Endothelial cell of umbilical vein (primary cell): ENCODE data around the gene FCER2. TPM values are rescaled to one million over a fixed set of nuclear protein-coding genes. Genes with fewer than 3 reads are reported as not detected.

Source experiments
- BruUV-seq: library from RNA; stranded (reverse); fragments of 400-500 nt; replicated peaks from 2 replicates; lab custom pipeline; 2021; lab: Mats Ljungman, UMichigan
- CTCF ChIA-PET: fragments of 300-600, 350-600 bp; sonication (Branson Sonifier 250); formaldehyde crosslinking; loops from one replicate; lab custom pipeline; 2021; ENCODE audit warnings: antibody characterized with exemption, inconsistent platforms; lab: Charles Lee
- POLR2A ChIA-PET: fragments of 300-600, 350-600 bp; sonication (Branson Sonifier 250); formaldehyde crosslinking; loops from one replicate; lab custom pipeline; 2021; ENCODE audit warnings: antibody characterized with exemption, inconsistent platforms; lab: Charles Lee
- DNase-seq: peaks from one replicate; pipeline ENCODE4 v3.0.0-alpha.2; 2011; ENCODE audit warnings: low read depth, low spot score
- FAIRE-seq: peaks from 2 replicates; lab custom pipeline; 2011; peaks lifted over from hg19 to GRCh38; lab: Jason Lieb, UNC
- H2AFZ ChIP-seq: 2 replicates; pipeline ENCODE4 v1.6.0; 2012; ENCODE audit warnings: low read depth, low read length, control low read depth, inconsistent platforms
- H3K27ac ChIP-seq: 2 replicates; pipeline ENCODE4 v1.5.1; 2011; ENCODE audit warnings: low read depth, mild to moderate bottlenecking, control low read depth, low read length, moderate library complexity; ENCODE audit not compliant: insufficient read depth
- H3K27me3 ChIP-seq, 2 experiments: 2 replicates each; pipeline versions ENCODE4 v1.6.0 to v1.6.1; 2011; ENCODE audit warnings: low read length in 2 of 2, mixed read lengths in 1 of 2; ENCODE audit not compliant: control insufficient read depth in 2 of 2, insufficient read depth in 2 of 2
- H3K36me3 ChIP-seq, 2 experiments: 2 replicates in 1 of 2; 3 replicates in 1 of 2; pipeline ENCODE4 v1.5.1; 2011; ENCODE audit warnings: low read length in 2 of 2, mild to moderate bottlenecking in 1 of 2, moderate library complexity in 1 of 2; ENCODE audit not compliant: control insufficient read depth in 2 of 2, insufficient read depth in 2 of 2; ENCODE audit errors: extremely low read depth in 1 of 2
- H3K4me1 ChIP-seq: 3 replicates; pipeline ENCODE4 v1.5.1; 2011; ENCODE audit warnings: mild to moderate bottlenecking, low read length; ENCODE audit not compliant: control insufficient read depth, insufficient read depth; ENCODE audit errors: extremely low read depth
- H3K4me2 ChIP-seq: 2 replicates; pipeline ENCODE4 v1.6.1; 2011; ENCODE audit warnings: low read length, control low read depth, mixed read lengths; ENCODE audit not compliant: insufficient read depth
- H3K4me3 ChIP-seq, 3 experiments: fragments of 200-600 bp in 1 of 3; sonication (generic), shearing (Covaris generic) in 1 of 3; replicated peaks in 1 of 3; 2 replicates each; pipeline ENCODE4 v1.5.1; 2011 to 2016; ENCODE audit warnings: control low read depth in 3 of 3, low read length in 3 of 3, mild to moderate bottlenecking in 2 of 3, inconsistent platforms in 1 of 3, low read depth in 1 of 3, moderate library complexity in 1 of 3; ENCODE audit not compliant: insufficient read depth in 1 of 3
- H3K79me2 ChIP-seq: 2 replicates; pipeline ENCODE4 v1.6.0; 2012; ENCODE audit warnings: low read length, inconsistent platforms; ENCODE audit not compliant: control insufficient read depth, insufficient read depth
- H3K9ac ChIP-seq: replicated peaks from 2 replicates; pipeline ENCODE3; 2011; ENCODE audit warnings: low read length, control low read depth; ENCODE audit not compliant: insufficient read depth; ENCODE audit errors: extremely low read depth
- H3K9me1 ChIP-seq: replicated peaks from 3 replicates; pipeline ENCODE4 v1.6.0; 2011; ENCODE audit warnings: mild to moderate bottlenecking, low read length; ENCODE audit not compliant: control insufficient read depth, insufficient read depth; ENCODE audit errors: extremely low read depth
- H3K9me3 ChIP-seq: replicated peaks from 2 replicates; pipeline ENCODE4 v1.5.1; 2012; ENCODE audit warnings: low read length, inconsistent platforms; ENCODE audit not compliant: control insufficient read depth, insufficient read depth
- H4K20me1 ChIP-seq: replicated peaks from 2 replicates; pipeline ENCODE3; 2011; ENCODE audit warnings: mild to moderate bottlenecking, low read length; ENCODE audit not compliant: control insufficient read depth, insufficient read depth; ENCODE audit errors: extremely low read depth
- FOS ChIP-seq: IDR thresholded peaks from 2 replicates; pipeline ENCODE4 v1.6.1; 2011; ENCODE audit warnings: mild to moderate bottlenecking, low read length, moderate library complexity, borderline replicate concordance; ENCODE audit not compliant: insufficient read depth
- GATA2 ChIP-seq: IDR thresholded peaks from 2 replicates; pipeline ENCODE4 v1.7.0; 2011; ENCODE audit warnings: low read depth, mild to moderate bottlenecking, moderate library complexity, mixed read lengths, low read length; ENCODE audit not compliant: insufficient read length, insufficient read depth
- JUN ChIP-seq: IDR thresholded peaks from 2 replicates; pipeline ENCODE4 v1.6.1; 2011; ENCODE audit warnings: borderline replicate concordance, low read depth; ENCODE audit not compliant: insufficient read length, insufficient read depth
- MYC ChIP-seq: IDR thresholded peaks from one replicate; pipeline ENCODE4 v1.6.1; 2011; ENCODE audit warnings: mild to moderate bottlenecking, low read depth, low read length
- POLR2A ChIP-seq: IDR thresholded peaks from 2 replicates; pipeline ENCODE4 v1.6.1; 2012; ENCODE audit warnings: low read depth, mild to moderate bottlenecking, control low read depth, low read length
- POLR2AphosphoS5 ChIP-seq: IDR thresholded peaks from 2 replicates; pipeline ENCODE4 v1.6.1; 2012; ENCODE audit warnings: low read depth, mild to moderate bottlenecking, control low read depth, low read length, moderate library complexity; ENCODE audit not compliant: insufficient read depth
- dilution Hi-C: fragments of 300-500 bp; cut with MboI; formaldehyde crosslinking; loops from one replicate; pipeline ENCODE4 v1.15.0; 2019; ENCODE audit warnings: low sequenced_read_pairs; ENCODE audit not compliant: extremely low pct_ligation_motif_present
- intact Hi-C: fragments of 100-400 bp; cut with micrococcal nuclease; formaldehyde crosslinking; loops from one replicate; pipeline ENCODE4 v1.10.0; 2022
- polyA plus RNA-seq, 4 experiments: library from polyadenylated mRNA; depleted of rRNA in 3 of 4; stranded (reverse) in 3 of 4; unstranded in 1 of 4; fragments of >200 nt; gene quantifications; 2 replicates each; pipeline versions ENCODE4 v1.2.1 to v1.2.3, GENCODE V29; 2011 to 2012; ENCODE audit warnings: missing spikeins in 1 of 4
- total RNA-seq: library from RNA; stranded (reverse); gene quantifications from 2 replicates; pipeline ENCODE4 v1.2.3, GENCODE V29; 2021
- TF ChIP-seq, protein P1 (sequence below): IDR thresholded peaks from 2 replicates; pipeline ENCODE4 v1.6.1; 2011; ENCODE audit not compliant: insufficient read depth, insufficient read length
- TF ChIP-seq, protein P2 (sequence below), 2 donors: IDR thresholded peaks; 1 replicate in 1 of 2; 2 replicates in 1 of 2; pipeline ENCODE4 v1.5.1; 2011; ENCODE audit warnings: low read length in 2 of 2, mild to moderate bottlenecking in 2 of 2, moderate library complexity in 2 of 2, control low read depth in 1 of 2, inconsistent platforms in 1 of 2, low read depth in 1 of 2; ENCODE audit not compliant: insufficient read depth in 1 of 2; ENCODE audit errors: extremely low read depth in 1 of 2

The FCER2 gene
- total and polyA plus RNA-seq, 2 donors (not counting 3 experiments of a cell fraction or from before 2014, with no cell fraction given) = not detected

DNA sequence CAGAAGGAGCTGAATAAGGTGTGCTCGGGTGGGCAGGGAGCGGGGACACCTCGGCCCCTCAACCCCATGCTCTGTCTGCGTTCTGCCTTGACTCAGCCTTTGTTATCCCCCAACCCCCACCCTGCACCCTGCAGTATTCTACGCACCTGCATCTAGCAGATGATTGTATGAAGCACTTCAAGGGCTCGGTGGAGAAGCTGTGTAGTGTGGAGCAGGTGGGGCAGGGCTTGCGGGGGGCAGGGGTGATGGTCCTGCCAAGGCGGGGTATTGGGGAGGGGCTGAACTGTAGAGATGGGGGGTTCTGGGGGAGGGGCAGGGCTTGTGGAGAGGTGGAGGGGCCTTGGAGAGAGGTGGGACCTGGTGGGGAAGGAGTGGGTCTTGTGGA is 58.9 kb downstream of the FCER2 start:
- TF ChIP-seq FOS = no peak
- TF ChIP-seq JUN = no peak
- TF ChIP-seq, protein P1, sequence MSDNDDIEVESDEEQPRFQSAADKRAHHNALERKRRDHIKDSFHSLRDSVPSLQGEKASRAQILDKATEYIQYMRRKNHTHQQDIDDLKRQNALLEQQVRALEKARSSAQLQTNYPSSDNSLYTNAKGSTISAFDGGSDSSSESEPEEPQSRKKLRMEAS = no peak
- TF ChIP-seq POLR2A = no peak
- no peak for TF ChIP-seq GATA2
- no peak for TF ChIP-seq POLR2AphosphoS5
- no peaks in the 10 kb centered on the region for H3K36me3 ChIP-seq
- ChIA-PET POLR2A (no interaction called here), CTCF (no interaction called here)
- H3K9me3 ChIP-seq = no peaks in the 10 kb centered on the region
- no peaks in the 10 kb centered on the region for H4K20me1 ChIP-seq
- no peak for FAIRE-seq
- H2AFZ ChIP-seq = no peak overlapping the region
- no peak overlapping the region for H3K4me2 ChIP-seq
- no peak overlapping the region for H3K27ac ChIP-seq
- dilution Hi-C loops = no loop called here
- H3K27me3 ChIP-seq = no peaks in the 10 kb centered on the region
- no peak for DNase-seq
- BruUV-seq = no TSS peak
- intact Hi-C loops = no loop called here
- no peaks in the 10 kb centered on the region for H3K79me2 ChIP-seq
- H3K9ac ChIP-seq = no peak overlapping the region
- H3K4me1 ChIP-seq = no peaks in the 10 kb centered on the region
- no peaks in the 10 kb centered on the region for H3K9me1 ChIP-seq
- no peak overlapping the region for H3K4me3 ChIP-seq

DNA sequence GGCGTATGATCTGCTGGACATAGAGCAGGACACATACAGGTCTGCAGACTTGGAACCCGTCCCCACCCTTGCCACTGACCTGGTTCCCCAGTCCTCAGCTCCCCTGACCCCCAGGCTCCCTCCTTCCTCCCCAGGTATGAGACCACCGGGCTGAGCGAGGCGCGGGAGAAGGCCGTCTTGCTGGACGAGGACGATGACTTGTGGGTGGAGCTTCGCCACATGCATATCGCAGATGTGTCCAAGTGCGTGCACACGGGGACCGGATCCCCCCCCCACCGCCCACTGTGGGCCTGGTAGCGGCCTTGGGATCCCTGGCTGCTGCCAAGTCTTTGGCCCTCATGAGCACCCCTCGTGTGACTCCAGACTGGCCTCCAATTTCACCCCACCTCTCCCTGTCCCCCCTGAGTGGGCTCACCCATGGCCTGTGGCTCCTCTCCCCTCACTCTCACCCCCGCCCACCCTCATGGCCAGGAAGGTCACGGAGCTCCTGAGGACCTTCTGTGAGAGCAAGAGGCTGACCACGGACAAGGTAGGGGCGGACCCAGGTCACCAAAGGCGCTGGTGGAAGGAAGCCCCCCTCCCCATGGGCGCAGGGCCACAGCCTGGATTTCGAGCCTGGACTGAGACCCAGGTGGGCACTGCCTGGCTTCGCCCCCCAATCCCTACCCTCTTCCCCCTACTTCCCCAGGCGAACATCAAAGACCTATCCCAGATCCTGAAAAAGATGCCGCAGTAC is 59.5 kb downstream of the FCER2 start:
- no peaks in the 10 kb centered on the region for H3K27me3 ChIP-seq
- H3K9ac ChIP-seq = no peak overlapping the region
- no peak overlapping the region for H3K4me3 ChIP-seq
- H4K20me1 ChIP-seq = no peaks in the 10 kb centered on the region
- H3K27ac ChIP-seq = no peak overlapping the region
- intact Hi-C loops = no loop called here
- no peaks in the 10 kb centered on the region for H3K79me2 ChIP-seq
- H3K4me1 ChIP-seq = peaks cover 4% of the 10 kb centered on the region
- dilution Hi-C loops = no loop called here
- TF ChIP-seq FOS = no peak
- TF ChIP-seq MYC = no peak
- TF ChIP-seq, protein P1 = no peak
- TF ChIP-seq POLR2AphosphoS5 = no peak
- no peak for TF ChIP-seq JUN
- TF ChIP-seq, protein P2, sequence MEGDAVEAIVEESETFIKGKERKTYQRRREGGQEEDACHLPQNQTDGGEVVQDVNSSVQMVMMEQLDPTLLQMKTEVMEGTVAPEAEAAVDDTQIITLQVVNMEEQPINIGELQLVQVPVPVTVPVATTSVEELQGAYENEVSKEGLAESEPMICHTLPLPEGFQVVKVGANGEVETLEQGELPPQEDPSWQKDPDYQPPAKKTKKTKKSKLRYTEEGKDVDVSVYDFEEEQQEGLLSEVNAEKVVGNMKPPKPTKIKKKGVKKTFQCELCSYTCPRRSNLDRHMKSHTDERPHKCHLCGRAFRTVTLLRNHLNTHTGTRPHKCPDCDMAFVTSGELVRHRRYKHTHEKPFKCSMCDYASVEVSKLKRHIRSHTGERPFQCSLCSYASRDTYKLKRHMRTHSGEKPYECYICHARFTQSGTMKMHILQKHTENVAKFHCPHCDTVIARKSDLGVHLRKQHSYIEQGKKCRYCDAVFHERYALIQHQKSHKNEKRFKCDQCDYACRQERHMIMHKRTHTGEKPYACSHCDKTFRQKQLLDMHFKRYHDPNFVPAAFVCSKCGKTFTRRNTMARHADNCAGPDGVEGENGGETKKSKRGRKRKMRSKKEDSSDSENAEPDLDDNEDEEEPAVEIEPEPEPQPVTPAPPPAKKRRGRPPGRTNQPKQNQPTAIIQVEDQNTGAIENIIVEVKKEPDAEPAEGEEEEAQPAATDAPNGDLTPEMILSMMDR (IDR thresholded peaks at IDR 0.05; ENCODE audit: extremely low read depth in 1 of 2, insufficient read depth in 1 of 2, low read depth in 1 of 2, low read length in 2 of 2) = no peak
- TF ChIP-seq POLR2A = no peak
- CTCF ChIA-PET = interaction anchor here (1.9 to 2.3 kb wide), 2 partner anchors 9 to 38 kb away, joined by 7 to 8 read pairs; partner anchors contain the start of gene TRAPPC5
- DNase-seq = no peak
- BruUV-seq = no TSS peak
- no peaks in the 10 kb centered on the region for H3K9me3 ChIP-seq
- no peak overlapping the region for H3K4me2 ChIP-seq
- FAIRE-seq = no peak
- H3K36me3 ChIP-seq = no peaks in the 10 kb centered on the region
- POLR2A ChIA-PET = interaction anchor here (0.7 kb wide), 1 partner anchor 189 kb away, joined by 3 read pairs; no protein-coding TSS in a partner anchor
- no peaks in the 10 kb centered on the region for H3K9me1 ChIP-seq
- H2AFZ ChIP-seq = no peak overlapping the region
